Measurements from ENCODE around the gene PIH1D1.

The PIH1D1 gene

GRCh38 chr19:49451430-49452181 lies at the start of gene PIH1D1:
PIH1D1 (minus strand) TSS chr19:49451814; CDS start chr19:49451574, 240 bp downstream.
- DNase-seq = peak; percentile 100

GRCh38 chr19:49499030-49499670 lies 47.5 kb upstream of the PIH1D1 start:
- no peak for DNase-seq

GRCh38 chr19:49498475-49498874 lies 46.9 kb upstream of the PIH1D1 start:
- DNase-seq = no peak

GRCh38 chr19:49497789-49498103 lies 46.1 kb upstream of the PIH1D1 start:
- DNase-seq = no peak

- no peak for DNase-seq
Observed at GRCh38 chr19:49497047-49497788, 45.6 kb upstream of the PIH1D1 start.

GRCh38 chr19:49496574-49497008 lies 45.0 kb upstream of the PIH1D1 start:
- DNase-seq = peak; percentile 59

GRCh38 chr19:49492573-49493405 lies 41.2 kb upstream of the PIH1D1 start:
- DNase-seq = no peak

GRCh38 chr19:49491804-49492572 lies 40.4 kb upstream of the PIH1D1 start:
- DNase-seq = no peak

GRCh38 chr19:49491030-49491803 lies 39.6 kb upstream of the PIH1D1 start:
- no peak for DNase-seq

GRCh38 chr19:49490287-49491029 lies 38.8 kb upstream of the PIH1D1 start:
- DNase-seq = no peak

GRCh38 chr19:49489601-49490167 lies 38.1 kb upstream of the PIH1D1 start:
- no peak for DNase-seq

GRCh38 chr19:49488863-49489537 lies 37.4 kb upstream of the PIH1D1 start:
- DNase-seq = no peak

GRCh38 chr19:49488046-49488862 lies 36.6 kb upstream of the PIH1D1 start:
- DNase-seq = peak; percentile 48

GRCh38 chr19:49487277-49488045 lies 35.8 kb upstream of the PIH1D1 start, which contains the start of gene RPL13A:
RPL13A (plus strand) TSS chr19:49487608; CDS start chr19:49487630, 22 bp downstream.
- DNase-seq = peak; percentile 100

- no peak for DNase-seq
Observed at GRCh38 chr19:49486710-49487276, 35.2 kb upstream of the PIH1D1 start.

GRCh38 chr19:49486232-49486631 lies 34.6 kb upstream of the PIH1D1 start:
- DNase-seq = no peak

- no peak for DNase-seq
Observed at GRCh38 chr19:49481020-49481683, 29.5 kb upstream of the PIH1D1 start.

All from eye (tissue), 1 donor.